Endodermal cell (in vitro differentiated cells): ENCODE data around the gene CDKN1B. TPM values are rescaled to one million over a fixed set of nuclear protein-coding genes. Genes with fewer than 3 reads are reported as not detected.

Source experiments
- DNase-seq: peaks from one replicate; pipeline ENCODE4 v3.0.0-alpha.2; 2017
- H3K27ac ChIP-seq: 2 replicates; pipeline ENCODE4 v1.5.1; 2013; ENCODE audit warnings: mild to moderate bottlenecking, low read depth, low read length, moderate library complexity
- H3K27me3 ChIP-seq: 2 replicates; pipeline ENCODE4 v1.6.1; 2013; ENCODE audit warnings: mild to moderate bottlenecking, low read length, moderate library complexity; ENCODE audit not compliant: insufficient read depth, control insufficient read depth, poor library complexity, severe bottlenecking
- H3K36me3 ChIP-seq: 2 replicates; pipeline ENCODE4 v1.7.0; 2013; ENCODE audit warnings: mild to moderate bottlenecking, low read length, moderate library complexity; ENCODE audit not compliant: control insufficient read depth, insufficient read depth
- H3K4me1 ChIP-seq: one replicate; pipeline ENCODE4 v1.7.0; 2013; ENCODE audit warnings: low read length; ENCODE audit not compliant: control insufficient read depth, insufficient read depth
- H3K4me3 ChIP-seq: 2 replicates; pipeline ENCODE4 v1.5.1; 2013; ENCODE audit warnings: mild to moderate bottlenecking, low read length, moderate library complexity
- H3K9ac ChIP-seq: 2 replicates; pipeline ENCODE4 v1.6.1; 2013; ENCODE audit warnings: mild to moderate bottlenecking, low read length, moderate library complexity; ENCODE audit not compliant: poor library complexity, severe bottlenecking; ENCODE audit errors: extremely low read depth
- H3K9me3 ChIP-seq: 2 replicates; pipeline ENCODE4 v1.6.1; 2013; ENCODE audit warnings: mild to moderate bottlenecking, low read length, moderate library complexity; ENCODE audit not compliant: control insufficient read depth
- H3K27ac Mint-ChIP-seq: 2 replicates; pipeline ENCODE4 v1.8.0; 2020; ENCODE audit warnings: mixed read lengths
- H3K27me3 Mint-ChIP-seq: 2 replicates; pipeline ENCODE4 v1.8.0; 2021; ENCODE audit warnings: mild to moderate bottlenecking, mixed read lengths; ENCODE audit not compliant: insufficient read depth
- H3K36me3 Mint-ChIP-seq: 2 replicates; pipeline ENCODE4 v1.8.0; 2020; ENCODE audit warnings: low read depth, mixed read lengths
- H3K4me1 Mint-ChIP-seq: 2 replicates; pipeline ENCODE4 v1.8.0; 2020; ENCODE audit warnings: mixed read lengths
- H3K4me3 Mint-ChIP-seq: 2 replicates; pipeline ENCODE4 v1.8.0; 2020; ENCODE audit warnings: mild to moderate bottlenecking, moderate library complexity, mixed read lengths
- H3K9me3 Mint-ChIP-seq: 2 replicates; pipeline ENCODE4 v1.8.0; 2020; ENCODE audit warnings: mild to moderate bottlenecking, mixed read lengths
- WGBS, 2 experiments: methylation state at CpG; one replicate each; pipeline versions ENCODE4 v1.1.5 to v1.1.7; 2013; ENCODE audit warnings: missing lambda C conversion rate in 2 of 2, mixed read lengths in 1 of 2; ENCODE audit not compliant: insufficient coverage in 1 of 2, insufficient read length in 1 of 2; 5-methylcytosine and 5-hydroxymethylcytosine counted together
- total RNA-seq, 2 donors: library from RNA; stranded (reverse); fragmentation: NEBNext Ultra II Directional in 1 of 2; extraction: Animal tissue kit (Norgen Biotek cat#: 25700) in 1 of 2; gene quantifications; 2 replicates in 1 of 2; 3 replicates in 1 of 2; pipeline ENCODE4 v1.2.1, GENCODE V29; 2021
- TF ChIP-seq, protein P1 (sequence below): fragments of 200-600 bp; sonication (generic); conservative IDR thresholded peaks from 2 replicates; pipeline ENCODE4 v1.5.0; 2021; ENCODE audit warnings: antibody characterized with exemption, mild to moderate bottlenecking

The CDKN1B gene
- total RNA-seq, 2 donors from 2014 or later: 40.1 to 63.9 TPM

DNA sequence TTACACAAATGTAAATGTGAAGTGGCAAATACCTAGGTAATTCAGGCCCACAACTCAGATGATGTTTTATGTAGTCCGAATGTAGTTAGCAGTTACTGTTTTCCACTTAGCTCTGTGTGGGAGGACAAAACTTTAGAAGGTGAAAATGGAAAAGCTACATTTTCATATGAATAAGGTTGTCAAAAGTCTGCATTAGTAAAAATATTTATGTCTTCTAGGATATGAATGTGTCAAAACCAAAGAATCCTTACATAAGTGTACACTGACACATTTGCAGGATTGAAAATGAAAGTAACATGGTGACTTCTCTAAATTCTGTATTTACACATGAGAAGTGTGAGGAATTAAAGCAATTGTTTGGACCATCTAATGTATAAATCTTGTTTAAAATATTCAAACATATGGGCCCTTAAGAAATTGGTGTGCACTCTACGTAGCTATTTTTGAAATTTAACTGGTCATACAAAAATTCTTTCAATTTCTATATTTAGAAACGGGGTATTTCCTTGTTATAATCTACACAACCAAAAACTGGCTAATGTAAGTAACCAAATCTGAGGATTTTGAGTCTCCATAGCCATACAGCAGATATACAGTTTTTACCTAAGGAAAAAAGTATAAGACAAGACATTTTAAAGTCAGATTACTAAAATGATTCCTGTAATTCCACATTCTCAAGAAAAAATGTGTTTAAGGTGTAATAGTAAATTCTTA lies 5.4 kb downstream of the CDKN1B start:
- peaks cover 41% of the 10 kb centered on the region for H3K36me3 Mint-ChIP-seq
- H3K9me3 Mint-ChIP-seq: no peaks in the 10 kb centered on the region
- Histone ChIP-seq H3K4me3 (peak overlapping the region; percentile 99), H3K4me1 (peaks cover 6% of the 10 kb centered on the region), H3K9me3 (no peaks in the 10 kb centered on the region), H3K27ac (no peak overlapping the region), H3K9ac (no peak overlapping the region), H3K36me3 (peaks cover 43% of the 10 kb centered on the region), H3K27me3 (no peaks in the 10 kb centered on the region)
- peaks cover 52% of the 10 kb centered on the region for H3K4me1 Mint-ChIP-seq
- 96 to 100% methylated on average over 1 to 3 of the region's 3 CpGs for WGBS, 2 experiments
- peak; percentile 0 for DNase-seq
- H3K4me3 Mint-ChIP-seq: peak overlapping the region; percentile 92
- H3K27me3 Mint-ChIP-seq: peaks cover 16% of the 10 kb centered on the region
- TF ChIP-seq, protein P1, sequence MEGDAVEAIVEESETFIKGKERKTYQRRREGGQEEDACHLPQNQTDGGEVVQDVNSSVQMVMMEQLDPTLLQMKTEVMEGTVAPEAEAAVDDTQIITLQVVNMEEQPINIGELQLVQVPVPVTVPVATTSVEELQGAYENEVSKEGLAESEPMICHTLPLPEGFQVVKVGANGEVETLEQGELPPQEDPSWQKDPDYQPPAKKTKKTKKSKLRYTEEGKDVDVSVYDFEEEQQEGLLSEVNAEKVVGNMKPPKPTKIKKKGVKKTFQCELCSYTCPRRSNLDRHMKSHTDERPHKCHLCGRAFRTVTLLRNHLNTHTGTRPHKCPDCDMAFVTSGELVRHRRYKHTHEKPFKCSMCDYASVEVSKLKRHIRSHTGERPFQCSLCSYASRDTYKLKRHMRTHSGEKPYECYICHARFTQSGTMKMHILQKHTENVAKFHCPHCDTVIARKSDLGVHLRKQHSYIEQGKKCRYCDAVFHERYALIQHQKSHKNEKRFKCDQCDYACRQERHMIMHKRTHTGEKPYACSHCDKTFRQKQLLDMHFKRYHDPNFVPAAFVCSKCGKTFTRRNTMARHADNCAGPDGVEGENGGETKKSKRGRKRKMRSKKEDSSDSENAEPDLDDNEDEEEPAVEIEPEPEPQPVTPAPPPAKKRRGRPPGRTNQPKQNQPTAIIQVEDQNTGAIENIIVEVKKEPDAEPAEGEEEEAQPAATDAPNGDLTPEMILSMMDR: no peak
- no peak overlapping the region for H3K27ac Mint-ChIP-seq

DNA sequence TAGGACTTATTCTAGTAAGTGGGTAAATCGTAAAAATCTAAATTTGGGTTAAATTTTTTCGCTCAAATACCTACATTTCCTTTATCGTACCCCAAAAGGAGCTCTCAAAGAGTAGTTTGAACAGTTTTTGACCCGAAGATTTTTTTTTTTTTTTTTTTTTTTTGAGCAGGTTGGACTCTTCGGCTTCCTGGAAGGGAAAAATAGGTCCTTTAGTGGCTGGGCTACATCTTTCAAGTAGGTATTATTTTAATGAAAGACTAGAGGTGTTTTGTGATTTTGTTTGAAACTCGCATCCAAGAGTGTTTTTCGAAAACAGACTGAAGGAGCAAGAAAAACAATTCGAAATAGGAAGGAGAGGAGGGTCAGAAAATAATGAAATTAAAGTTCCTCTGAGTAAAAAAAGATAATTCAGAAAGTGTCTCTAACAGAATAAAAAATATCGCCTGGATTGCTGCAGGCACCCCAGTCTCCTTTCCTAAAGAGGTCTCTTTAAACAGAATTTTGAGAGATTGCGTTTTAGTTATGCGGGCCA lies 6.0 kb downstream of the CDKN1B start:
- H3K27me3 ChIP-seq: no peaks in the 10 kb centered on the region
- 48 to 51% methylated on average over 9 to 11 of the region's 11 CpGs for WGBS, 2 experiments

DNA sequence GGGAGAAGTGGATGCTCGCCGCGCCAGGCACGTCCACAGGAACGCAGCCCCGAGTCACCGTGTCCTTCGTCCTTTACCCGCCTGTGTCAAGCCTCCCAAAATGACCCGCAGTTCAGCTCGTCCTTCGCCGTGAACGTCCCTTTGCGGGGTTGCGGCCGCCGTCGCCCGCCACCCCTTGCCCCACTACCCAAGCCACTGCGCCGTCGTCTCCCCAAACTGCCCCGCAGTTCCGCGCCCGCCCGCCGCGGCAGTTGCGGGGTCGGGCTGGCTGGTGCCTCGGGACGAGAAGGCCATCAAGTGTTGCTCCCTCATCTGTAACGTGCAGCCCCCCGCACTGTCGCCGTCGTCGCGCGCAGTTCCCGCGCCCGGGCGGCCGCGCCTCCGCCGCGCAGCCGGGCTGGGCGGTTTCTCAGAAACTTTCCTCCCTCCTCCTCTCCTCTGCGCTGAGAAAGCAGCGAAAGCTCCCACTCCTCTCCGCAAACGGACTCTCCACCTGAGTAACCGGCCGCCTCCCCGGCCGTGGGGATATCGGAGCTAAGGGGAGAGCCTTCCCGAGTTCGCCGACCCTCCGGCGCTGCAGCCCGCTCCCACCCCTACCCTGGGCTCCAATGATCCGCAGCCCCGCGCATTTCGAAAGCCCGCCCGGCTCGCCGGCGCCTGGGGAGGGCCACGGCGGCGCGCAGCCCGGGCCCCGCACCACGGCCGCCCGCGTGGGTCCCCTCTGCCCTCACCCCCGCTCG lies 6.7 kb downstream of the CDKN1B start:
- H3K9me3 ChIP-seq: no peaks in the 10 kb centered on the region
- TF ChIP-seq, protein P1: no peak
- H3K4me1 ChIP-seq: peaks cover 6% of the 10 kb centered on the region
- peaks cover 42% of the 10 kb centered on the region for H3K36me3 ChIP-seq
- H3K9ac ChIP-seq: peak overlapping the region; percentile 58
- H3K4me3 ChIP-seq: peak overlapping the region; percentile 99
- H3K9me3 Mint-ChIP-seq: no peaks in the 10 kb centered on the region
- no peaks in the 10 kb centered on the region for H3K27me3 ChIP-seq
- peaks cover 16% of the 10 kb centered on the region for H3K27me3 Mint-ChIP-seq
- H3K36me3 Mint-ChIP-seq: peaks cover 40% of the 10 kb centered on the region
- peak; percentile 83 for DNase-seq
- WGBS, 2 experiments: 0 to 1% methylated on average over 19 to 89 of the region's 89 CpGs
- peaks cover 47% of the 10 kb centered on the region for H3K4me1 Mint-ChIP-seq
- H3K27ac Mint-ChIP-seq: peak overlapping the region; percentile 89
- H3K4me3 Mint-ChIP-seq: peak overlapping the region; percentile 92
- peak overlapping the region; percentile 97 for H3K27ac ChIP-seq

More for the DNA sequence above, 6.0 kb downstream of the CDKN1B start:
- H3K27me3 Mint-ChIP-seq: peaks cover 16% of the 10 kb centered on the region
- H3K4me1 Mint-ChIP-seq: peaks cover 52% of the 10 kb centered on the region
- Histone ChIP-seq H3K4me3 (peak overlapping the region; percentile 99), H3K9ac (peak overlapping the region; percentile 58), H3K27ac (peak overlapping the region; percentile 97), H3K4me1 (peaks cover 6% of the 10 kb centered on the region), H3K36me3 (peaks cover 45% of the 10 kb centered on the region), H3K9me3 (no peaks in the 10 kb centered on the region)
- H3K27ac Mint-ChIP-seq: peak overlapping the region; percentile 83
- no peak for DNase-seq
- H3K9me3 Mint-ChIP-seq: no peaks in the 10 kb centered on the region
- peaks cover 44% of the 10 kb centered on the region for H3K36me3 Mint-ChIP-seq
- peak overlapping the region; percentile 92 for H3K4me3 Mint-ChIP-seq
- TF ChIP-seq, protein P1: no peak
